ENCODE results near the gene FAM219A. TPM values are rescaled to one million over a fixed set of nuclear protein-coding genes. Genes with fewer than 3 reads are reported as not detected.
"Not testable (repeated sequence)": the region's sequence is repeated elsewhere in the genome, so short reads cannot be mapped to it uniquely, and the experiment has no call there.

The FAM219A gene
- total RNA-seq, 1 donor from 2014 or later = 39.1 TPM

GRCh38 chr9:34370335-34370969 lies 87.9 kb downstream of the FAM219A start:
- intact Hi-C loops (cut with DNase I) = no loop called here
- DNase-seq (ENCODE audit: low spot score) = no peak

GRCh38 chr9:34369636-34370035 lies 88.7 kb downstream of the FAM219A start:
- no peak for DNase-seq (ENCODE audit: low spot score)
- intact Hi-C loops (cut with DNase I) = no loop called here

- DNase-seq (ENCODE audit: low spot score); intact Hi-C loops (cut with DNase I): not testable (repeated sequence)
These were observed 89.6 kb downstream of the FAM219A start for GRCh38 chr9:34368796-34369195.

GRCh38 chr9:34367751-34368410 lies 90.5 kb downstream of the FAM219A start:
- DNase-seq (ENCODE audit: low spot score); intact Hi-C loops (cut with DNase I): not testable (repeated sequence)

- no peak for DNase-seq (ENCODE audit: low spot score)
- intact Hi-C loops (cut with DNase I) = no loop called here
These were observed 92.0 kb downstream of the FAM219A start for GRCh38 chr9:34366365-34366764.

- no peak for DNase-seq (ENCODE audit: low spot score)
- intact Hi-C loops (cut with DNase I) = no loop called here
These were observed 93.1 kb downstream of the FAM219A start for GRCh38 chr9:34365282-34365681.

- DNase-seq (ENCODE audit: low spot score) = no peak
- intact Hi-C loops (cut with DNase I) = no loop called here
These were observed 94.6 kb downstream of the FAM219A start for GRCh38 chr9:34363619-34364351.

GRCh38 chr9:34362614-34363214 lies 95.7 kb downstream of the FAM219A start:
- intact Hi-C loops (cut with DNase I) = no loop called here

GRCh38 chr9:34352957-34353356 lies 105.4 kb downstream of the FAM219A start:
- intact Hi-C loops (cut with DNase I); DNase-seq (ENCODE audit: low spot score): not testable (repeated sequence)

More at GRCh38 chr9:34362614-34363214, 95.7 kb downstream of the FAM219A start:
- DNase-seq (ENCODE audit: low spot score) = no peak

- intact Hi-C loops (cut with DNase I) = not testable (repeated sequence)
These were observed 106.2 kb downstream of the FAM219A start for GRCh38 chr9:34352122-34352652.

GRCh38 chr9:34349324-34349723 lies 109.0 kb downstream of the FAM219A start:
- intact Hi-C loops (cut with DNase I) = no loop called here
- no peak for DNase-seq (ENCODE audit: low spot score)

More at GRCh38 chr9:34352122-34352652, 106.2 kb downstream of the FAM219A start:
- not testable (repeated sequence) for DNase-seq (ENCODE audit: low spot score)

Other genes with a start within 250 kb of the FAM219A start
- 0.89 TPM for gene KIF24, start 129.3 kb downstream of the FAM219A start, total RNA-seq
- gene NUDT2, start 129.0 kb downstream of the FAM219A start, total RNA-seq = 23.0 TPM
- gene MYORG, start 81.7 kb downstream of the FAM219A start, total RNA-seq = 9.7 TPM
- gene DNAI1, start 235 bp upstream of the FAM219A start, total RNA-seq = 0.30 TPM
- 1.3 TPM for gene ENHO, start 64.4 kb upstream of the FAM219A start, total RNA-seq
- gene CNTFR, start 131.2 kb upstream of the FAM219A start, total RNA-seq = 1.1 TPM
- gene RPP25L, start 153.5 kb upstream of the FAM219A start, total RNA-seq = 39.4 TPM
- 101 TPM for gene DCTN3, start 161.9 kb upstream of the FAM219A start, total RNA-seq
- not detected for gene ARID3C, start 170.5 kb upstream of the FAM219A start, total RNA-seq
- gene SIGMAR1, start 179.2 kb upstream of the FAM219A start, total RNA-seq = 25.8 TPM
- 42.4 TPM for gene GALT, start 188.1 kb upstream of the FAM219A start, total RNA-seq
- gene IL11RA, start 193.6 kb upstream of the FAM219A start, total RNA-seq = 59.4 TPM
- not detected for gene CCL27, start 204.1 kb upstream of the FAM219A start, total RNA-seq
- gene CCL19, start 232.7 kb upstream of the FAM219A start, total RNA-seq = 0.62 TPM